Activated gamma-delta T cell (primary cell): ENCODE data around the gene KIFC3.
"Not testable (repeated sequence)": the region's sequence is repeated elsewhere in the genome, so short reads cannot be mapped to it uniquely, and the experiment has no call there.

ENCODE experiments used
- DNase-seq: peaks from one replicate; lab custom pipeline; 2025; lab: John Stamatoyannopoulos, UW

Gene KIFC3

DNA sequence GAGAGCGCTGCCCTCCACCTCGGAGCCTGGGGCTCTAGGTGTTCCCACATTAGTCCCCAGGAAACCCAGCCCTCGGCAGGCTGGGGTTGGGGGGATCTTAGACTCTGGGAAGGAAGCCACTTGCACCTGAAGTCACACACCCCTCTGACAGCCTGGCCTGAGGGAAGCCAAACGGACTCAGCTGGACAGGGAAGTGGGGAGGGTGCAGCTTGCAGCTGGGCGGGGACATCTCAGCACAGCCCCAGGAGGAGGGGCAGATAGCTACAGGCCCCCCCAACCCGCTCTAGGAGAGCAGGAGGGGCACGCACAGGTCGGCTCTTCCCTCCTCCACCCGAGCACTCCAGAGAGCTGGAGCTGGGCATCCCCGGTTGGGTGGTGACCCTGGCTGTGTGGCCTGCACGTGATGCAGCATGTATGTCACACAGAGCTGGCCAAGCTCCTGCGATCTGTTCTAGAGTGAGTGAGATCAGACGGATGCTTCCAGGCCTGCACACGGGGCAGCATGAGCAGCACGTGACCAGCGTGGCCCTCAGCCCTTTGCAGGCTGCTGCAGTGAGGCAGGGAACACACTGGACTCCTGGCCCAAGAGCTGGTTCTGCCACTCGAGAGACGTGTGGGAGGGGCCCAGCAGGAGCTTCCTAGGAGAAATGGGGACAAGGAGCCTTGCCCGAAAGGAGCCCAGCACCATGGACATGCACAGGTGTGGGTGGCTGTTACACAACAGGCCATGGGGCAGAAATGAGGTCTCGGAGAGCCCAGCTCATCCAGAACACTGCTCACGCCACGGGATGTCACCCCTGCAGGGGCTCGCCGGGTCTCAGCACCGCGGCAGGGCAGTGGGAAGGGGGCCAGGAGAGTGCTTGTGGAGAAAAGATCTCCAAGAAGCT lies 15.4 kb downstream of the KIFC3 start:
- DNase-seq, result no peak

DNA sequence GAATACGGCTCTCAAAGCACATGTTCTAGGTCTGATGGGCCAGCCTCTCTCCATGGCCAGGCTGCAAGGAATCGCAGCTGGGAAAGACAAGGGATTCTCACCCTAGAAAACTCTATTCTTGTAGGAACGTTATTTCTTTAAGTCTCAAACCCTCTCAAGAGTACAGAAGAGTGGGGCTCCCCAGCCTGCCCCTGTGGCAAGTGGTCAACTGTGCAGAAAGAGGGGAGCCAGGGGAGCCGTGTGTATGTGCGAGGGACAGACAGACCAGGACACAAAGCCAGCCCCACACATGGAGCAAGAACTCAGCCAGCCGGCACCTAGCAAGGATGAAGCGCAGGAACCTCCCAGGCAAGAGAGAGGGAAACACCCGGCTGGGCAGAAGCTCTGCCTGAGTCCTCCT lies 16.4 kb downstream of the KIFC3 start:
- DNase-seq, result no peak

DNA sequence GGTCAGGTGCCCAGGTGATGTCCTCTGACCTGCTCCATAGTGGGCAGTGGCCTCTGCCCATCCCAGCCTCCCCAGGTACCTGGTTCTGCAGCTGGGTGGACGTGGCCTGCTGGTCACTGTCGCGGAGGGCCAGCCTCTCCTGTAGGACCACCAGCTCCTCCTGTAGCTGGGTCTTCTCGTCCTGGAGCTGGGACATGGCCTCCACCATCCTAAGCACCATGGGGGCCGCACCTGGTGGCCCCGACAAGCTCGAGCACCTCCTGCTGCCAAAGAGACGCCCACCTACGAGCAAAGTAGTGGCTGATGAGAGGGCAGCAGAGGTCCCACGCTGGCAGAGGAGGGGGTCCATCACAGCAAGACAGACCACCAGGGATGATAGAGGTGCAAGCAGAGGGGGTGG lies 16.9 kb downstream of the KIFC3 start:
- no peak for DNase-seq

DNA sequence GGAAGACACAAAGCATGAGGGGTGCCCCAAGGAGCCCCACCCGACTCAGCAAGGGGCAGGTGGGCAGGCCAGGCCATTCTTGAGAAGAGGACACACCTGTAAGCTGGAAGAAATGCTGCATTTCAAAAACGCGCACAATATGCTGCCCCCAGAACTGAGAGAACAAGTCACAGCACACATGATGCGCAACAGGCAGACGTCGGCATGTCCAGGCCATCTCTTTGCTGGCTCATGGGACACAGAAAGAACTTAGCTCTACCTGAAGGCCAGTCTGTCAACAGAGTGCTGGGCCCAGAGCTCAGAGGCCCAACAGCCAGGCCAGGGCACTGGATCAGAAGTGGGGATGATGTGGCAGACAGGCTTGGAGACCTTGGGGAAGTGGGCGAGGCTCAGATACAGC lies 18.0 kb downstream of the KIFC3 start:
- no peak for DNase-seq

DNA sequence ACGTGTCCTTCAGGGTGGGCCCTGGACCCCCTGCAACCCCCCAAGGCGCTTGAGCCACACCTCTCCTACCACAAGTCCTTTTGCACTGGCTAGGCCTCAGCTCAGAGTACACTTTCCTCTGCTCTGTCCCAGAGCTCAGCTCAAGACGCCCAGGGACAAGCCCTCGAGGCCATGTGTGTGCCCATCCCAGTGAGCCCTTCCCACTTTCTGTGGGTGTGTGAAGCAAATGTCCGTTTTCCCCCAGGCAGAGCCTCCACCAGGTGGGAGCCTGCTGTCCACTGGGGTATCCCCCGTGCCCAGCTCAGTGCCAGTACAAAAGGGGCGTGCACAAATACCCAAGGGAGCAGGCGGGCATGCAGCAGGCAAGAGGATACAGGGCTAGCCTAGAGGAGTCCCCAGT lies 18.4 kb downstream of the KIFC3 start:
- DNase-seq, result no peak

DNA sequence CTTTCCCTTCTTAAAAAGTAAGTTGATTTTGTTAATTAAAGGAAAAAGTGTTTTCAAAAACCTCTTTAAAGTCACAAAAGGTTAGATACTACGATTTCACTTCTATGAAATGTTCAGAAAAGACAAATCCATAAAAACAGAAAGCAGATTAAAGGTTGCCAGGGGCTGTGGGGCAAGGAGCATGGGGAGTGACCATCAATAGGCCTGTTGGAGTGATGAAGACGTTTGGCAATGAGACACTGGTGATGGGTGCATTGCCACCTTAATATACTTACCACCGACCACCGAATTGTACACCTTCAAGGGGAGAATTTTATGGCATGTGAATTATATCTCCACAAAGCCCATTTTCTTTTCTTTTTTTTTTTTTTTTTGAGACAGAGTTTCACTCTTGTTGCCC lies 19.2 kb downstream of the KIFC3 start:
- no peak for DNase-seq

DNA sequence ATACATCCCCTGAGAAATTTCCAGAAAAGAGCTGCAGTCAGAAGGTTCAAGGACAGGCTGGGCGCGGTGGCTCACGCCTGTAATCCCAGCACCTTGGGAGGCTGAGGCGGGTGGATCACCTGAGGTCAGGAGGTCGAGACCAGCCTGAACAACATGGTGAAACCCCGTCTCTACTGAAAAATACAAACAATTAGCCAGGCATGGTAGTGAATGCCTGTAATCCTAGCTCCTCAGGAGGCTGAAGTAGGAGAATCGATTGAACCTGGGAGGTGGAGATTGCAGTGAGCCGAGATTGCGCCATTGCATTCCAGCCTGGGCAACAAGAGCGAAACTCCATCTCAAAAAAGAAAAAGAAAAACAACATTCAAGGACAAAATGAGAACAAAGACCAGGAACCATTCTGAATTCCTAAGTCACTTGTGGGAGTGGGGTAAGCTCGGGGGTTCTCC lies 19.7 kb downstream of the KIFC3 start:
- DNase-seq, result not testable (repeated sequence)

DNA sequence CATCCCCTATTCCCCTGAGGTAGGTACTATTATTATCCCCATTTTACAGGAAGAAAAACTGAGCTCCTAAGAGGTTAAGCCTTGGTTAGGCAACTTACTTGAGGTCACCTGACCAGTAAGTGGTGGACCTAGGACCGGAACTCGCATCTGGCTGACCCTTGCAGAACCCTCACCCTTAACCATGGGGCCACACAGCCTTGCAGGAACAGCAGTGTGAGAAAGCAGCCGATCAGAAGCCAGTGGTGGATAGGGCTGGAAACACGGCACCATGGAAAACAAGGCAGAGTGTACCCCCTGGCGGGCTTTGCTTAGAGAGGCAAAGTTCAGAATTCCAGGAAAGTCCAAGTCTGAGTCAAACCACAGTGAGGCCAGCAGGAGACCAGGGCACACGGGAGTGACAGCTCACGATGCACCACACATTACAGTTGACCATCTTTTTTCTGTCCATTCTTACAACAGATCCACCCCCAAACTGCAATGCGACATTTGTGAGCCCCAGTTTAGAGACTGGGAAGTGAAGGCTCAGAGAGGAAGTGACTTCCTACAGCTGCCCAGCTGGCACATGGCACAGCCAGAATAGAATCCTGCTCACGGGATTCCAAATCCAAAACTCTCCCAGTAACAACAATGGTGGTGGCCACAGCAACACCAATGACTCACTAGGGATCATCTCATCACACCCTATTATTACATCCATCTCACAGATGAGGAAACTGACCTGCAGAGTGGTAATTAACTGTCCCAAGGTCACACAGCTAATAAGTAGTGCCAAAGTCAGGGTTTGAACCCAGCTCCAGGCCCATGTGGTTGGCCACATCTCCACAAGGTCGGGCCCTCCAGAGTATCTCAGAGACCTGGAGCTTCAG lies 20.3 kb downstream of the KIFC3 start:
- DNase-seq, result no peak

DNA sequence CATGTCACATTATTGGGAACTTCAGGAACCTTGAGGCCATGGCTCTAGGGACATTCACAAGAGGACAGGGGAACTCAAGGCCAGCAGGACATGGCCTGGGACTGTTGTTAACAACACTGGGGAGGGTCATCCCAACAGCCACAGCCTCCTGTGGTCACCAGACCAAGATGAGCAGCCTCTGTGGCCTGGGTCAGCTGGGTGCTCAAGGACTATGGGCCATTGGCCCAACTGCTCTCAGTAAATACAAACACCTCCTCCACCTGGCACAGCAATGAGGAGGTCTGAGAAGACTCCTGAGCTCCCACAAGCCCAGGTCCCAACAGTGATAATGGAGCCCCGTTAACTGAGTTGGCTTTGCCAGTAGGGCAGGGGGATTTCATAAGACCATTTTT lies 20.9 kb downstream of the KIFC3 start:
- no peak for DNase-seq

DNA sequence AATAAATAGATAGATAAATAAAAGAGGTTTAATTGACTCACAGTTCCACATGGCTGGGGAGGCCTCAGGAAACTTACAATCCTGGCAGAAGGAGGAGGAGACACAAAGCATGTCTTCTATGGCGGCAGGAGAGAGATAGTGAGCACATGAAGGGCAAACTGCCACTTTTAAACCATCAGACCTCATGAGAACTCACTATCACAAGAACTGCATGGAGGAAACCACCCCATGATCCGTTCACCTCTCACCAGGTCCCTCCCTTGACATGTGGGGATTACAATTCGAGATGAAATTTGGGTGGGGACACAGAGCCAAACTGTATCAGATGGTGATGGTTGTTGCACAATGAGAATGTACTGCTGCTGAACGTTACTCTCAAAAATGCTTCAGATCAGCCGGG lies 22.5 kb downstream of the KIFC3 start:
- not testable (repeated sequence) for DNase-seq

DNA sequence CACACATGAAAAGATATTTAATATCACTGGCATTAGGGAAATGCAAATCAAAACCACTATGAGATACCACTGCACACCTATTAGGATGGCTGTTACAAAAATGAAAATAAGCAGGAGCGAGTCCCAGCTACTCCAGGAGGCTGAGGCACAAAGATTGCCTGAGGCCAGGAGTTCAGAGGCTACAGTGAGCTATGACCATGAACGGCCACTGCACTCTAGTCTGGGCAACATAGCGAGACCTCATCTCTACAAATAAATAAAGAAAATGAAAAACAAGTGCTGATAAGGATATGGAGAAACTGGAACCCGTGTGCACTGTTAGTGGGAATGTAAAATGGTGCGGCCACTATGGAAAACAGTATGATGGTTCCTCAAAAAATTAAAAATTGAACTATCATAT lies 23.6 kb downstream of the KIFC3 start:
- no peak for DNase-seq

DNA sequence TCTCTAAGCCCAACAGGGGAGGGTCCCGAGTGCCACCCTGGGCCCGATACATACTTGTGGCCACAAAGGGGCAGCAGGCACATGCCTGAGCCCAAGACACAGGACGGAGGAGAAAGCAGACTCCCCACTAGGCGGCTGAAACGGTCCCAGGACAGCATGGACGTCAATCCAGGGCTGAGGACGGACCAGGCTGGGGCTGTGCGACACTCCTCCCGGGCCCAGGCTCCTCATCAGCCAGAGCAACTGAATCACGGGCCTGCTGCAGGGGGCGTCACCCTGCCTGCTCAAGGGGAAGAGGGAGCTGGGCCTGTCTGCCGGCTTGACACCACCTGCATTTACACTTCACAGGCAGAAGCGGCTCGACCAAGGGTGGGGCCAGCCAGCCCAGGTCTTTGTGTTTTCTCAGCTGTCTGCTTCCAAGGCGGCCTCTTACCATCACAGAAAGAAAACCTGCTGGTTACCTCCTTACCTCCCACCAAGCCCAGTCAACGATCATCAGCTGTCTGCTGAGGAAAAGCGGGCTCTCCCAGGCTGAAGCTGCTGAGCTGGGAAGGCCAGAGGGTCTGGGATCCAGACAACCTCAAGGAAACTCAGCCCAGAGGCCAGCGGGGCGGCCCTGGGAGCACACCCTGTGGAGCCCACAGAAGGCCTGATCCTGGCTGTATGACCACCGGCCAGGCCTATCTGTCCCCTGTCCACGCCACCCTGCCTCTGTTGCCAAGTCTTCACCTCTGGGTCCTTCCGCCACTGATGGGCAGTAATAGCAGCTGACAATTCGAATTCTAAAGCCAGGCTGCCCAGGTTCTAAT lies 26.4 kb downstream of the KIFC3 start:
- DNase-seq, result no peak

DNA sequence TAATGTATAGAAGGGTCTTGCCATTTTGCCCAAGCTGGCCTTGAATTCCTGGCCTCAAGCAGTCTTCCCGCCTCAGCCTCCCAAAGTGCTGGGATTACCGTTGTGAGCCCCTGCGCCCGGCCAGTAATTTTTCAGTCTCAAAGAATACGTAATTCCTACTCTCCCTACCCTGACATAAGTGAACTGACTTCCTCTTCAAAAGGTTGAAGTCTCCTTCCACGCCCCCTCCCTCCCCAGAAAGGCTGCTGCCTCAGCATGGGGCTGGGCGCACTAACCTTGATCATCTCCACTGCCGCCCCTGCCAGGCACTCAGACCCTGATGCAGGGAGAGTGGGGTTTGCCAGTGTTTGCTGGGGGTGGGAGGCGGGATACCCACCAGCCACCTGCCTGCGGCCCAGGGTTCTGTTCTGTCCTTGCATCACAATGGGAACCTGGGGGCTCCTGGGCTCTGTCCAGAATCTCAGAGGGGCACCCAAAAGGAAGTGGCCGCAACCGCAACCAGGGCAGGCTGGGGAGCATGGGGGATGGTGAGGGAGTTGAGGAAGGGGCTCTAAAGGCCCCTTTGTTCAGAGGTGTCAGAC lies 27.5 kb downstream of the KIFC3 start:
- no peak for DNase-seq

DNA sequence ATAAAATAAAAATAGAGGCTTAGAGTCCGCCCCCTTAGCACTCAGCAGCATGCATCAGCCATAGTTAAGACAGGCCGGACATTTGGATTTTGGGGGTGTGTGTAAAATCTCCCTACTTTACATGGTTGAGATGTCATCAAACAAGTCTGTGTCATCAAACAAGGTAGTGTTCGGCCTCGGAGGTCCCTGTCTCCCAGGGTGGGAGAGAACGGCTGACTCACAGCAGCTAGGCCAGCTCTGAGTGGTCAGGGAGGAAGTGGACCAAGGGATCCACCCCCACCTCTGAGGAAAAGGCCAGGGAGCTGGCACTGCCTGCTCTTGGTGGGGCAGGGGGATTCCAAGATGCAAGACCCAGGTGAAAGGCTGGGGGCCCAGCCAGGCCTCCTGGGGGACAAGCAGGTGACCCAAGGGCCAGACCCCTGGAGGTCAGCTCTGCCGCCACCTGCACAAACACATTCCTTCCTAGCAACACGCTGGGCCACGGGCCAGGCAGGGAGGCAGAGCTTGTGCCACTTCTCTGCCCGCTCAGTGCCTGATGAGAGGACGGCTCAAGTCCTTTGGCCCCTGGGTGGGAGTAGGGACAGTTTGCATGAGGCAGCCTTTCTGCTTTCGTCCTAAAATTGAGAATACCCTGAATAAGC lies 28.5 kb downstream of the KIFC3 start:
- DNase-seq, result no peak

DNA sequence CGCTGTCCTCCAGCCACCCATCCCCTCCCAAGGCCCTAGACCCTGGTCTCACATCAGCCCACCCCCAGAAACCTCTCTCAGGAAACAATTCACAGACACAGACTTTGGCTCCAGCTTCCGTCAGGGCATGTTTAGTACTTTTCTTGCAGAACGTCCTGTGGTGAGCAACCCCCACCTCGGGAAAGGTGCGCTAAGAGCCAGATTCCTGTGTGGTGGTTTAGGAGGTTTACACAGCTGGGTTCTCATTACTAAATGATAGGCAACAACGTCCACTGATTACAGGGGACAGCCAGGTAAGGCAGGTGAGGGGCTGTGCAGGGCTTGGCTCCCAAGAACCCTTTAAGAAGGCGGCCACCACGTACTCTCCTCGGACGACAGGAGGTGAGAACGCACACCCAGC lies 29.3 kb downstream of the KIFC3 start:
- no peak for DNase-seq

DNA sequence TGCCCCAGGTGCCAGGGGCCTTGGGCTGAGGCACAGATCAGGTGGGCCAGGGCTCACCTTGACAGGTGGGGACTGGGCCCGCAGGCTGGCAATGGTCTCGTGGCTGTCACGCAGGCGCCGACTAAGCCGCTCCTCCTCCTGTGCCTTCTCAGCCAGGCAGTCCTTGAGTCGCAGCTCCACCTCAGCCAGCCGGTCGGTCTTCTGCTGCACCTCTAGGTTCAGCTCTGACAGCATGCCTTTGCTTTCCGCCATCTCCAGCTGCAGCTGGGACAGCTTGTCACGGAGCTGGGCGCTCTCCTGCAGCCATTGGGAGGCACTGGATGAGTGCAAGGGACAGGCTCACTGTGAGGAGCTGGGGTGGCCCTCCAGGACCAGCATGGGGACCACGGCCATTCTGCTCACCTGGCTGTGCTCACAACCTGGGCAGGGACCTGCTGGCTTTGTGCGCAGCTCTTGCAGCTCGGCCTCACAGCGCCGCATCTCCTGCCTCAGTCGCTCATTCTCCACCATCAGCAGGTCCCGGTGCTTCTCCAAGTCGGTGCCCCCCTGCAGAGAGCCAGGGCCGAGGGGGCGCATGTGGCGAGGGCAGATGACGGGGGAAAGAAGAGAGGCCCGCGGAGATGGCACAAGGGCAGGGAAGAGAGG lies 31.0 kb downstream of the KIFC3 start:
- no peak for DNase-seq

DNA sequence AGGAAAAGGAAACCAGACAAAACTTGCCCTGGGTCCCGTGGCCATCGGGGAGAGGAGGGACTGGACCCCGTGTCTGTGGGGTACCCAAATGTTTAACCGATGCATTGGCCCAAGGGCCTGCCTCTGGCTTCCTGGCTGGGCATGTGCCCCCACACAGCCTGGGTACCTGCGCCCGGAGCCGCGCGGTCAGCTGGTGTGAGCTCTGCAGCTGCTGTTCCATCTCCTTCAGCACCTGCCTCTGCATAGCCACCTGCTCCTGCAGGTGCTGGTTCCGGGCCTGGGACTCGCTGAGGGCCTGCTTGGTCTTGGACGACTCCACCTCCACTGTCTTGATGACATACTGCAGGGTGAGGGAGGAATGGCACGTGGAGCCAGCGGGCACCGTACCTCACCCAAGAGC lies 31.9 kb downstream of the KIFC3 start:
- DNase-seq, result no peak

DNA sequence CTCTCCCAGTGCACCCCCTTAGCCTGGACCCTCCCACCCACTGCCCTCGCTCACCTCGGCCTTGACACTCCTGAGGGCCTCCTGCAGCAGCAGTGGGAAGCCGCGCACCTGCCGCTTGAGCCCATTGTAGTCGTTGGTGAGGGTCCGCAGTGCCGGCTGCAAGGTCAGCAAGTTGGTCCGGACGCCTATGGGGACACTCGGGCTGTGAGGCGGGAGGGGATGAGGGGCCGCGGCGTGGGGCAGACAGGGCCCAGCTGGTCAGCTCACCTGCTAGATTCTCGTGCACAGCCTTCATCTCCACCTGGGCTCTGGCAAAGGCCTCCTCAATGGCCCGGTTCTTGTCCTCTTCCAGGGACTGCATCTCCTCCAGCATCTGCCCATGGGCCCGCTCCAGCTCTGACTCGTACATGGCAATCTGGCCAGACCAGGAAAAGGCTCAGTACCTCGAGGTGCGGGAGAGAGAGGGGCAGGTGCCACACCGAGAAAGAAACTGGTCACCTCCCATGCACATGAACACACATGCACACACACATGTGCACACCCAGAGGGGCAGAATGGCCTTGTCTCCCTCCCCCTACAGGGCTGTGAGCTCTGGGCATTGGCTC lies 32.6 kb downstream of the KIFC3 start:
- DNase-seq, result no peak

DNA sequence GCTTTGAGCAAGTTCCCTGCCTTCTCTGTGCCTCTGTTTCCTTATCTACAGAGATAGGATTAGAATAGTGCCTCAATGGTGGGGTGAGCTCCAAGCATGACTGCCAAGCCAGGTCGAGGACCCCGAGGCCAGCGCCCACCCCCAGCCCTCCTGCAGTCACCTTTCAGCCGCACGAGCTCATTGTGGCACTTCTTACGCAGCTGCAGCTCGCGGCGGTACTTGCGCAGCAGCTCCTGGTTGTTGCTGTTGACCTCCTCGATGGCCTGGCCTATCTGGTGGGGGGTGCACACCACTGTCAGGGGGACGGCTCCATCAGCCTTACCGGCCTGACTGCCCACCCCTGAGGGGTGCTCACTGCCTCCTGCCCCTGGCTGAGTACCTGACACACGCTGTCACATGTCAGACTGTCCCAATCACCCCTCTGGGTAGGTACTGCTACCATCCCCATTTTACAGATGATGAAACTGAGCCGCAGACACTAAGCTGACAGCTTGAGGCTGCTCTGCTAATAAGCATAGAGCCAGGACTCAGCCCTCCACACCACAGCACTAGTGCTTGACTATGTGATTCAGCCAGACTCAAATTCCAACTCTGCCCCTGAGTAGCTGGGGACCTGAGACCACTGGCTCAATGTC lies 35.5 kb downstream of the KIFC3 start:
- no peak for DNase-seq

DNA sequence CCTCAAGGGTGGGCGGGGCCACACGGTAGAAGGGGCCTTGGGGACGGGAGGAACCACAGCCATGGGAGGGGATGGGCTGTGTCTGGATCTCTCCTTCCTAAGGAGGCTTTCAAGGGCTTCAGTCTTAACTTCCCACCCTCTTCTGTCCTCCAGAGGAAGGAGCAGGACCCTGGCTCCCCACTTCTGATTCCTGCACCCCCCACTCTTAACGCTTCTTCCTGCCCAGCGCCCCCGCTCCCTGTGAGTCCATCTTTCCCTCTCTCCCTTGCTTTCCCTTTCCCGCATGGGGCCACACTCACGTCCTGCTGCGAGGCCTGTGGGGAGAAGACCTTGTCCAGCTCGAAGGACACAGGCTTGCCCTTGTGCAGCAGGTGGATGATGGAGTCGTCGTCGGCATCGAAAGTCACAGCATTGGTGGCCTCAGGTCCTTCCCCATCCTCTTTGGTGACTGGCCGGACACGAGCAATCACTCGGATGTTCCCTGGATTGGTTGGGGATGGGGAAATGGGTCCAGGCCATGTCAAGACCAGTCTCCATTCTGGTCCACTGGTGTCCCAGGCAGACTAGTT lies 37.0 kb downstream of the KIFC3 start:
- no peak for DNase-seq
